Thoracic aorta (tissue), 2 donors: ENCODE results near the gene LMTK3. TPM values are rescaled to one million over a fixed set of nuclear protein-coding genes. Genes with fewer than 3 reads are reported as not detected.

ENCODE experiments used
- ATAC-seq: fragments of 150-250 bp; one replicate; pipeline ENCODE4 v1.8.0; 2017; ENCODE audit warnings: low read depth; ENCODE audit not compliant: insufficient number of reproducible peaks, low FRiP score
- DNase-seq: peaks from one replicate; pipeline ENCODE4 v3.0.0-alpha.2; 2020; ENCODE audit warnings: low spot score
- H3K27ac ChIP-seq, 2 donors: fragments of 200-600 bp; sonication (generic); 1 replicate in 1 of 2; 2 replicates in 1 of 2; pipeline ENCODE4 v1.5.1; 2016; ENCODE audit warnings: mild to moderate bottlenecking in 2 of 2, moderate library complexity in 2 of 2
- H3K27me3 ChIP-seq: fragments of 200-600 bp; sonication (generic); replicated peaks from 2 replicates; pipeline ENCODE4 v1.6.0; 2016; ENCODE audit warnings: mild to moderate bottlenecking; ENCODE audit not compliant: insufficient read depth
- H3K36me3 ChIP-seq: fragments of 200-600 bp; sonication (generic); one replicate; pipeline ENCODE4 v1.5.1; 2016
- H3K4me1 ChIP-seq, 2 donors: fragments of 200-600 bp; sonication (generic); 1 replicate in 1 of 2; 2 replicates in 1 of 2; pipeline versions ENCODE4 v1.5.1 to v1.6.0; 2016; ENCODE audit warnings: low read depth in 2 of 2, mild to moderate bottlenecking in 1 of 2; ENCODE audit not compliant: control insufficient read depth in 1 of 2
- H3K4me3 ChIP-seq: fragments of 200-600 bp; sonication (generic); 2 replicates; pipeline ENCODE4 v1.5.1; 2016; ENCODE audit warnings: mild to moderate bottlenecking
- H3K9me3 ChIP-seq: fragments of 200-600 bp; sonication (generic); 2 replicates; pipeline ENCODE4 v1.5.1; 2016
- CTCF ChIP-seq: fragments of 200-600 bp; sonication (generic); IDR thresholded peaks from one replicate; pipeline ENCODE4 v1.5.1; 2019; ENCODE audit warnings: antibody characterized with exemption
- total RNA-seq, 2 donors: library from RNA; depleted of rRNA; stranded (reverse); fragments of >200 nt; gene quantifications; one replicate each; pipeline versions ENCODE4 v1.1.0 to v1.2.3, GENCODE V29; 2016

LMTK3 gene
- total RNA-seq, 2 donors from 2014 or later: 0.41 to 4.5 TPM

- Histone ChIP-seq H3K4me3 (peak overlapping the region; percentile 21), H3K27ac (no peak overlapping the region), H3K27me3 (no peaks in the 10 kb centered on the region), H3K36me3 (no peaks in the 10 kb centered on the region), H3K9me3 (no peaks in the 10 kb centered on the region), H3K4me1 (peaks cover 0 to 1% of the 10 kb centered on the region in 2 donors)
- no peak for DNase-seq
- no peak for ATAC-seq
- no peak for TF ChIP-seq CTCF
These were observed 12.1 kb downstream of the LMTK3 start for GRCh38 chr19:48499316-48500090.

- Histone ChIP-seq H3K9me3 (no peaks in the 10 kb centered on the region), H3K4me1 (peaks cover 0 to 6% of the 10 kb centered on the region in 2 donors), H3K27ac (no peak overlapping the region), H3K36me3 (no peaks in the 10 kb centered on the region), H3K27me3 (no peaks in the 10 kb centered on the region), H3K4me3 (peak overlapping the region; percentile 21)
- DNase-seq (no peak), ATAC-seq (no peak)
- TF ChIP-seq CTCF: no peak
These were observed 12.9 kb downstream of the LMTK3 start for GRCh38 chr19:48498595-48499311.

- peaks cover 0 to 6% of the 10 kb centered on the region in 2 donors for H3K4me1 ChIP-seq
- DNase-seq (no peak), ATAC-seq (no peak)
- no peak overlapping the region for H3K27ac ChIP-seq
- peak overlapping the region; percentile 10 for H3K4me3 ChIP-seq
- TF ChIP-seq CTCF: no peak
- H3K9me3 ChIP-seq: no peaks in the 10 kb centered on the region
- H3K27me3 ChIP-seq: no peaks in the 10 kb centered on the region
- H3K36me3 ChIP-seq: no peaks in the 10 kb centered on the region
These were observed 13.7 kb downstream of the LMTK3 start for GRCh38 chr19:48497728-48498594.

GRCh38 chr19:48496959-48497727 is 14.5 kb downstream of the LMTK3 start:
- ATAC-seq (no peak), DNase-seq (no peak)
- no peak for TF ChIP-seq CTCF
- no peak overlapping the region for H3K27ac ChIP-seq
- H3K9me3 ChIP-seq: no peaks in the 10 kb centered on the region
- H3K36me3 ChIP-seq: no peaks in the 10 kb centered on the region
- no peaks in the 10 kb centered on the region for H3K27me3 ChIP-seq
- peaks cover 0 to 6% of the 10 kb centered on the region in 2 donors for H3K4me1 ChIP-seq
- H3K4me3 ChIP-seq: peak overlapping the region; percentile 10
